Endothelial cell of umbilical vein (primary cell): ENCODE data around the gene HSPA9. TPM values are rescaled to one million over a fixed set of nuclear protein-coding genes. Genes with fewer than 3 reads are reported as not detected.

Source experiments
- BruUV-seq: library from RNA; stranded (reverse); fragments of 400-500 nt; replicated peaks from 2 replicates; lab custom pipeline; 2021; lab: Mats Ljungman, UMichigan
- CTCF ChIA-PET: fragments of 300-600, 350-600 bp; sonication (Branson Sonifier 250); formaldehyde crosslinking; loops from one replicate; lab custom pipeline; 2021; ENCODE audit warnings: antibody characterized with exemption, inconsistent platforms; lab: Charles Lee
- POLR2A ChIA-PET: fragments of 300-600, 350-600 bp; sonication (Branson Sonifier 250); formaldehyde crosslinking; loops from one replicate; lab custom pipeline; 2021; ENCODE audit warnings: antibody characterized with exemption, inconsistent platforms; lab: Charles Lee
- DNase-seq: peaks from one replicate; pipeline ENCODE4 v3.0.0-alpha.2; 2011; ENCODE audit warnings: low read depth, low spot score
- FAIRE-seq: peaks from 2 replicates; lab custom pipeline; 2011; peaks lifted over from hg19 to GRCh38; lab: Jason Lieb, UNC
- H2AFZ ChIP-seq: 2 replicates; pipeline ENCODE4 v1.6.0; 2012; ENCODE audit warnings: low read depth, low read length, control low read depth, inconsistent platforms
- H3K27ac ChIP-seq: 2 replicates; pipeline ENCODE4 v1.5.1; 2011; ENCODE audit warnings: low read depth, mild to moderate bottlenecking, control low read depth, low read length, moderate library complexity; ENCODE audit not compliant: insufficient read depth
- H3K27me3 ChIP-seq, 2 experiments: 2 replicates each; pipeline versions ENCODE4 v1.6.0 to v1.6.1; 2011; ENCODE audit warnings: low read length in 2 of 2, mixed read lengths in 1 of 2; ENCODE audit not compliant: control insufficient read depth in 2 of 2, insufficient read depth in 2 of 2
- H3K36me3 ChIP-seq, 2 experiments: 2 replicates in 1 of 2; 3 replicates in 1 of 2; pipeline ENCODE4 v1.5.1; 2011; ENCODE audit warnings: low read length in 2 of 2, mild to moderate bottlenecking in 1 of 2, moderate library complexity in 1 of 2; ENCODE audit not compliant: control insufficient read depth in 2 of 2, insufficient read depth in 2 of 2; ENCODE audit errors: extremely low read depth in 1 of 2
- H3K4me1 ChIP-seq: 3 replicates; pipeline ENCODE4 v1.5.1; 2011; ENCODE audit warnings: mild to moderate bottlenecking, low read length; ENCODE audit not compliant: control insufficient read depth, insufficient read depth; ENCODE audit errors: extremely low read depth
- H3K4me2 ChIP-seq: 2 replicates; pipeline ENCODE4 v1.6.1; 2011; ENCODE audit warnings: low read length, control low read depth, mixed read lengths; ENCODE audit not compliant: insufficient read depth
- H3K4me3 ChIP-seq, 3 experiments: fragments of 200-600 bp in 1 of 3; sonication (generic), shearing (Covaris generic) in 1 of 3; replicated peaks in 1 of 3; 2 replicates each; pipeline ENCODE4 v1.5.1; 2011 to 2016; ENCODE audit warnings: control low read depth in 3 of 3, low read length in 3 of 3, mild to moderate bottlenecking in 2 of 3, inconsistent platforms in 1 of 3, low read depth in 1 of 3, moderate library complexity in 1 of 3; ENCODE audit not compliant: insufficient read depth in 1 of 3
- H3K79me2 ChIP-seq: 2 replicates; pipeline ENCODE4 v1.6.0; 2012; ENCODE audit warnings: low read length, inconsistent platforms; ENCODE audit not compliant: control insufficient read depth, insufficient read depth
- H3K9ac ChIP-seq: replicated peaks from 2 replicates; pipeline ENCODE3; 2011; ENCODE audit warnings: low read length, control low read depth; ENCODE audit not compliant: insufficient read depth; ENCODE audit errors: extremely low read depth
- H3K9me1 ChIP-seq: replicated peaks from 3 replicates; pipeline ENCODE4 v1.6.0; 2011; ENCODE audit warnings: mild to moderate bottlenecking, low read length; ENCODE audit not compliant: control insufficient read depth, insufficient read depth; ENCODE audit errors: extremely low read depth
- H3K9me3 ChIP-seq: replicated peaks from 2 replicates; pipeline ENCODE4 v1.5.1; 2012; ENCODE audit warnings: low read length, inconsistent platforms; ENCODE audit not compliant: control insufficient read depth, insufficient read depth
- H4K20me1 ChIP-seq: replicated peaks from 2 replicates; pipeline ENCODE3; 2011; ENCODE audit warnings: mild to moderate bottlenecking, low read length; ENCODE audit not compliant: control insufficient read depth, insufficient read depth; ENCODE audit errors: extremely low read depth
- CTCF ChIP-seq, 2 donors: IDR thresholded peaks; 1 replicate in 1 of 2; 2 replicates in 1 of 2; pipeline ENCODE4 v1.5.1; 2011; ENCODE audit warnings: low read length in 2 of 2, mild to moderate bottlenecking in 2 of 2, moderate library complexity in 2 of 2, control low read depth in 1 of 2, inconsistent platforms in 1 of 2, low read depth in 1 of 2; ENCODE audit not compliant: insufficient read depth in 1 of 2; ENCODE audit errors: extremely low read depth in 1 of 2
- EZH2 ChIP-seq: IDR thresholded peaks from 2 replicates; pipeline ENCODE4 v1.6.1; 2012; ENCODE audit warnings: borderline replicate concordance, low read depth, mild to moderate bottlenecking, moderate library complexity, low read length, inconsistent platforms; ENCODE audit not compliant: severe bottlenecking
- FOS ChIP-seq: IDR thresholded peaks from 2 replicates; pipeline ENCODE4 v1.6.1; 2011; ENCODE audit warnings: mild to moderate bottlenecking, low read length, moderate library complexity, borderline replicate concordance; ENCODE audit not compliant: insufficient read depth
- GATA2 ChIP-seq: IDR thresholded peaks from 2 replicates; pipeline ENCODE4 v1.7.0; 2011; ENCODE audit warnings: low read depth, mild to moderate bottlenecking, moderate library complexity, mixed read lengths, low read length; ENCODE audit not compliant: insufficient read length, insufficient read depth
- JUN ChIP-seq: IDR thresholded peaks from 2 replicates; pipeline ENCODE4 v1.6.1; 2011; ENCODE audit warnings: borderline replicate concordance, low read depth; ENCODE audit not compliant: insufficient read length, insufficient read depth
- MAX ChIP-seq: IDR thresholded peaks from 2 replicates; pipeline ENCODE4 v1.6.1; 2011; ENCODE audit not compliant: insufficient read depth, insufficient read length
- MYC ChIP-seq: IDR thresholded peaks from one replicate; pipeline ENCODE4 v1.6.1; 2011; ENCODE audit warnings: mild to moderate bottlenecking, low read depth, low read length
- POLR2A ChIP-seq: IDR thresholded peaks from 2 replicates; pipeline ENCODE4 v1.6.1; 2012; ENCODE audit warnings: low read depth, mild to moderate bottlenecking, control low read depth, low read length
- POLR2AphosphoS5 ChIP-seq: IDR thresholded peaks from 2 replicates; pipeline ENCODE4 v1.6.1; 2012; ENCODE audit warnings: low read depth, mild to moderate bottlenecking, control low read depth, low read length, moderate library complexity; ENCODE audit not compliant: insufficient read depth
- dilution Hi-C: fragments of 300-500 bp; cut with MboI; formaldehyde crosslinking; loops from one replicate; pipeline ENCODE4 v1.15.0; 2019; ENCODE audit warnings: low sequenced_read_pairs; ENCODE audit not compliant: extremely low pct_ligation_motif_present
- intact Hi-C: fragments of 100-400 bp; cut with micrococcal nuclease; formaldehyde crosslinking; loops from one replicate; pipeline ENCODE4 v1.10.0; 2022
- polyA plus RNA-seq, 4 experiments: library from polyadenylated mRNA; depleted of rRNA in 3 of 4; stranded (reverse) in 3 of 4; unstranded in 1 of 4; fragments of >200 nt; gene quantifications; 2 replicates each; pipeline versions ENCODE4 v1.2.1 to v1.2.3, GENCODE V29; 2011 to 2012; ENCODE audit warnings: missing spikeins in 1 of 4
- total RNA-seq: library from RNA; stranded (reverse); gene quantifications from 2 replicates; pipeline ENCODE4 v1.2.3, GENCODE V29; 2021

The HSPA9 gene
- total and polyA plus RNA-seq, 2 donors (not counting 3 experiments of a cell fraction or from before 2014, with no cell fraction given): 99.6 to 192 TPM

GRCh38 chr5:138559937-138560336 is 15.3 kb downstream of the HSPA9 start:
- peaks cover 31 to 42% of the 10 kb centered on the region in 2 experiments for H3K36me3 ChIP-seq
- DNase-seq (no peak), FAIRE-seq (no peak)
- no peaks in the 10 kb centered on the region for H3K27me3 ChIP-seq
- H3K9me1 ChIP-seq: no peaks in the 10 kb centered on the region
- no peaks in the 10 kb centered on the region for H3K4me1 ChIP-seq
- H3K9ac ChIP-seq: no peak overlapping the region
- TF ChIP-seq EZH2 (no peak), POLR2A (no peak), JUN (no peak), GATA2 (no peak), FOS (no peak), POLR2AphosphoS5 (no peak), MYC (no peak), MAX (no peak), CTCF (IDR thresholded peaks at IDR 0.05; ENCODE audit: extremely low read depth in 1 of 2, insufficient read depth in 1 of 2, low read depth in 1 of 2, low read length in 2 of 2) (no peak)
- no peaks in the 10 kb centered on the region for H3K9me3 ChIP-seq
- no peak overlapping the region for H3K4me2 ChIP-seq
- CTCF ChIA-PET: interaction anchor here (1.3 kb wide), 1 partner anchor 12 kb away, joined by 4 read pairs; no protein-coding TSS in a partner anchor
- H3K79me2 ChIP-seq: peaks cover 29% of the 10 kb centered on the region
- dilution Hi-C loops: no loop called here
- no peak overlapping the region for H2AFZ ChIP-seq
- POLR2A ChIA-PET: no interaction called here
- intact Hi-C loops: no loop called here
- no peak overlapping the region for H3K4me3 ChIP-seq
- BruUV-seq: no TSS peak
- H3K27ac ChIP-seq: no peak overlapping the region
- H4K20me1 ChIP-seq: peaks cover 3% of the 10 kb centered on the region
